PC-3 (cell line): Measurements from ENCODE around the gene LGI1. TPM values are rescaled to one million over a fixed set of nuclear protein-coding genes. Genes with fewer than 3 reads are reported as not detected.

Source experiments
- ATAC-seq: fragments of 200-7000 bp; cut with Tn5 transposase; 2 replicates; pipeline ENCODE4 v1.9.1; 2020; ENCODE audit warnings: mild to moderate bottlenecking, moderate library complexity
- BruUV-seq: library from RNA; stranded (reverse); fragments of 400-500 nt; replicated peaks from 2 replicates; lab custom pipeline; 2021; lab: Mats Ljungman, UMichigan
- CTCF ChIA-PET: fragments of 300-600 bp; sonication (Branson Sonifier 250); formaldehyde crosslinking; loops from one replicate; lab custom pipeline; 2022; ENCODE audit warnings: antibody characterized with exemption; lab: Charles Lee
- POLR2A ChIA-PET: fragments of 300-600 bp; sonication (Branson Sonifier 250); formaldehyde crosslinking; loops from one replicate; lab custom pipeline; 2022; ENCODE audit warnings: antibody characterized with exemption; ENCODE audit not compliant: unreplicated experiment; lab: Charles Lee
- DNase-seq: peaks from one replicate; pipeline ENCODE4 v3.0.0-alpha.2; 2015
- H2AFZ ChIP-seq: fragments of 300-600 bp; sonication (generic); 2 replicates; pipeline ENCODE4 v1.6.0; 2016; ENCODE audit warnings: antibody characterized with exemption, low read length
- H3F3A ChIP-seq: fragments of 300-600 bp; sonication (generic); one replicate; pipeline ENCODE4 v1.6.0; 2017; ENCODE audit warnings: antibody characterized with exemption, low read length, control low read depth, mild to moderate bottlenecking; ENCODE audit not compliant: unreplicated experiment
- H3K27ac ChIP-seq: fragments of 300-600 bp; sonication (generic); 2 replicates; pipeline ENCODE4 v1.5.1; 2016; ENCODE audit warnings: mild to moderate bottlenecking, low read length
- H3K27me3 ChIP-seq: fragments of 300-600 bp; sonication (generic); 2 replicates; pipeline ENCODE4 v1.6.1; 2016; ENCODE audit warnings: low read length, mixed read lengths
- H3K36me3 ChIP-seq: fragments of 300-600 bp; sonication (generic); 2 replicates; pipeline ENCODE4 v1.6.1; 2016; ENCODE audit warnings: low read depth, mixed run types, low read length, mixed read lengths
- H3K4me1 ChIP-seq: fragments of 300-600 bp; sonication (generic); 2 replicates; pipeline ENCODE4 v1.5.1; 2016; ENCODE audit warnings: low read length; ENCODE audit not compliant: insufficient read depth
- H3K4me2 ChIP-seq: fragments of 300-600 bp; sonication (generic); 2 replicates; pipeline ENCODE4 v1.6.0; 2016; ENCODE audit warnings: low read length
- H3K4me3 ChIP-seq: fragments of 300-600 bp; sonication (generic); 2 replicates; pipeline ENCODE4 v1.5.1; 2016; ENCODE audit warnings: mild to moderate bottlenecking, low read length, mixed read lengths
- H3K79me2 ChIP-seq: fragments of 300-600 bp; sonication (generic); 2 replicates; pipeline ENCODE4 v1.6.1; 2017; ENCODE audit warnings: low read length, mixed read lengths
- H3K9ac ChIP-seq: fragments of 300-600 bp; sonication (generic); 2 replicates; pipeline ENCODE4 v1.6.0; 2016; ENCODE audit warnings: mild to moderate bottlenecking, low read length
- H3K9me2 ChIP-seq: fragments of 300-600 bp; sonication (generic); replicated peaks from 2 replicates; pipeline ENCODE4 v1.6.1; 2016; ENCODE audit warnings: mixed run types, low read length, mixed read lengths
- H3K9me3 ChIP-seq: fragments of 300-600 bp; sonication (generic); 2 replicates; pipeline ENCODE4 v1.6.1; 2016; ENCODE audit warnings: low read length, mixed read lengths
- H4K20me1 ChIP-seq: fragments of 300-600 bp; sonication (generic); 2 replicates; pipeline ENCODE4 v1.6.1; 2016; ENCODE audit warnings: low read length, mixed read lengths
- CTCF ChIP-seq: fragments of 300-600 bp; sonication (generic); conservative IDR thresholded peaks from 2 replicates; pipeline ENCODE4 v1.5.1; 2017; ENCODE audit warnings: antibody characterized with exemption, low read depth, mild to moderate bottlenecking, low read length
- EZH2 ChIP-seq: fragments of 300-600 bp; sonication (generic); IDR thresholded peaks from one replicate; pipeline ENCODE4 v1.6.1; 2017; ENCODE audit warnings: antibody characterized with exemption, mild to moderate bottlenecking, low read length; ENCODE audit not compliant: unreplicated experiment
- EZH2phosphoT487 ChIP-seq: fragments of 300-600 bp; sonication (generic); IDR thresholded peaks from 2 replicates; pipeline ENCODE4 v1.6.1; 2018; ENCODE audit warnings: mild to moderate bottlenecking, antibody characterized with exemption, low read length, borderline replicate concordance
- intact Hi-C: fragments of 100-400 bp; cut with micrococcal nuclease; formaldehyde crosslinking; loops from 2 replicates; pipeline ENCODE4 v1.9.0; 2023
- total RNA-seq: library from RNA; depleted of rRNA; stranded (reverse); fragments of >200 nt; gene quantifications from 2 replicates; pipeline ENCODE4 v1.2.3, GENCODE V29; 2014

The LGI1 gene
- total RNA-seq, 1 experiment from 2014 or later, result not detected

GRCh38 chr10:93837822-93838221, 80.1 kb downstream of the LGI1 start:
- Histone ChIP-seq H3K4me1 (no peaks in the 10 kb centered on the region), H4K20me1 (no peaks in the 10 kb centered on the region), H3K27me3 (no peaks in the 10 kb centered on the region), H3K9me2 (no peaks in the 10 kb centered on the region), H3K4me3 (no peak overlapping the region), H3K36me3 (no peaks in the 10 kb centered on the region), H2AFZ (no peak overlapping the region), H3K9ac (no peak overlapping the region), H3K4me2 (no peak overlapping the region), H3F3A (no peaks in the 10 kb centered on the region), H3K9me3 (no peaks in the 10 kb centered on the region), H3K27ac (no peak overlapping the region), H3K79me2 (no peaks in the 10 kb centered on the region)
- TF ChIP-seq EZH2, result no peak
- no peak for TF ChIP-seq CTCF
- no peak for TF ChIP-seq EZH2phosphoT487
- DNase-seq, result no peak
- ATAC-seq, result no peak
- ChIA-PET POLR2A (interaction anchor here (0.7 kb wide), 1 partner anchor 12 kb away, joined by 4 read pairs; no protein-coding TSS in a partner anchor), CTCF (interaction anchor here (0.5 kb wide), 1 partner anchor 571 kb away, joined by 11 read pairs; no protein-coding TSS in a partner anchor)
- no TSS peak for BruUV-seq
- intact Hi-C loops, result no loop called here

- H3K9me3 ChIP-seq, result no peaks in the 10 kb centered on the region
- no peaks in the 10 kb centered on the region for H3K4me1 ChIP-seq
- intact Hi-C loops, result no loop called here
- H3K9ac ChIP-seq, result no peak overlapping the region
- no peaks in the 10 kb centered on the region for H4K20me1 ChIP-seq
- no peak for TF ChIP-seq EZH2
- TF ChIP-seq CTCF, result no peak
- no peak for TF ChIP-seq EZH2phosphoT487
- ChIA-PET POLR2A (interaction anchor here (0.7 kb wide), 1 partner anchor 12 kb away, joined by 4 read pairs; no protein-coding TSS in a partner anchor), CTCF (no interaction called here)
- ATAC-seq (no peak), DNase-seq (no peak)
- no peaks in the 10 kb centered on the region for H3F3A ChIP-seq
- H3K9me2 ChIP-seq, result no peaks in the 10 kb centered on the region
- H3K79me2 ChIP-seq, result no peaks in the 10 kb centered on the region
- no peak overlapping the region for H3K4me2 ChIP-seq
- no peaks in the 10 kb centered on the region for H3K27me3 ChIP-seq
- no peak overlapping the region for H3K4me3 ChIP-seq
- no TSS peak for BruUV-seq
- no peaks in the 10 kb centered on the region for H3K36me3 ChIP-seq
- H3K27ac ChIP-seq, result no peak overlapping the region
- no peak overlapping the region for H2AFZ ChIP-seq
Measured at GRCh38 chr10:93838278-93838677, 80.5 kb downstream of the LGI1 start.

- TF ChIP-seq EZH2phosphoT487 (no peak), CTCF (no peak), EZH2 (no peak)
- POLR2A ChIA-PET, result no interaction called here
- CTCF ChIA-PET, result no interaction called here
- H3K27ac ChIP-seq, result no peak overlapping the region
- H3K4me1 ChIP-seq, result no peaks in the 10 kb centered on the region
- BruUV-seq, result no TSS peak
- no peak for ATAC-seq
- H4K20me1 ChIP-seq, result no peaks in the 10 kb centered on the region
- intact Hi-C loops, result no loop called here
- H3K9me3 ChIP-seq, result no peaks in the 10 kb centered on the region
- no peaks in the 10 kb centered on the region for H3K36me3 ChIP-seq
- H3K9me2 ChIP-seq, result no peaks in the 10 kb centered on the region
- H3K9ac ChIP-seq, result no peak overlapping the region
- H3K4me2 ChIP-seq, result no peak overlapping the region
- no peak overlapping the region for H2AFZ ChIP-seq
- no peaks in the 10 kb centered on the region for H3K27me3 ChIP-seq
- DNase-seq, result no peak
- H3F3A ChIP-seq, result no peaks in the 10 kb centered on the region
- H3K79me2 ChIP-seq, result no peaks in the 10 kb centered on the region
- H3K4me3 ChIP-seq, result no peak overlapping the region
Measured at GRCh38 chr10:93841961-93842360, 84.2 kb downstream of the LGI1 start.
